ENCODE data around the gene BRPF3.

The BRPF3 gene

GRCh38 chr6:36227379-36228228 lies 31.1 kb downstream of the BRPF3 start:
- no peak for DNase-seq (ENCODE audit: low read depth in 2 of 2, low spot score in 1 of 2)

DNA sequence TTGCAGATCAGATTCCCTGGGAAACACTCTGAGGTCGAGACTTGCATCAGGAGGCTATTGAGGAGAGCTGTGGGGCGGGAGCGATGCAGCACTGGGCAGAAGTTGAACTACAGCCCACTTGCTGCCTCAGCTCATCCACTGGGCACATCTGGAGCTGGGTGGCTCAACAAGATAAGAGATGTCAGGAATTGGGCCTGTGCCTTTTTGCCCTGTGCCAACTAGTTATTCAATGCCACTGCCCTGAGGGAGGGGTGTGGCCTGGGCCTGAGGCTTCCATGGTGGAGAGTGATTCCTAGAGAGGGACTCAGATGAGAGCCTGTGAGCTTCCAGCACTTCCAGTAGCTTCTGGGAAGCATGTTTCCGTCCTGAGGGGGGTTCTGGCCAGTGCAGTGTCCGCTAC lies 32.7 kb downstream of the BRPF3 start:
- no peak for DNase-seq (ENCODE audit: low read depth in 2 of 2, low spot score in 1 of 2)

DNA sequence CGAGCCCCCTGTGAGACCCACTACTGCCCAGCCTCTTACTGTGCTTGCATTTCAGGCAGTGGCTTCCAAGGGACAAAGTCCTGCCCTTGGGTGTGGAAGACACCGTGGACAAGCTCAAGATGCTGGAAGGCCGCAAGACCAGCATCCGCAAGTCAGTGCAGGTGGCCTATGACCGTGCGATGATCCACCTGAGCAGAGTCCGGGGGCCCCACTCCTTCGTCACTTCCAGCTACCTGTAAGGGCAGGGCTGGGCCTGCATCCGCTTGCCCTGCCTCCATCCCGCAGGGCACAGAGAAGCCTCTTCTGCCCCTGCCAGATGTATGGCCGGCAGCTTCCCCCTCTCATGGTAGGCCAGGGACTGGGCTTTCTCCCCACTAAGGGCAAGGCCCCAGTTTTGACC lies 33.8 kb downstream of the BRPF3 start:
- no peak for DNase-seq (ENCODE audit: low read depth in 2 of 2, low spot score in 1 of 2)

GRCh38 chr6:36232172-36232571 lies 35.6 kb downstream of the BRPF3 start:
- no peak for DNase-seq (ENCODE audit: low read depth in 2 of 2, low spot score in 1 of 2)

DNA sequence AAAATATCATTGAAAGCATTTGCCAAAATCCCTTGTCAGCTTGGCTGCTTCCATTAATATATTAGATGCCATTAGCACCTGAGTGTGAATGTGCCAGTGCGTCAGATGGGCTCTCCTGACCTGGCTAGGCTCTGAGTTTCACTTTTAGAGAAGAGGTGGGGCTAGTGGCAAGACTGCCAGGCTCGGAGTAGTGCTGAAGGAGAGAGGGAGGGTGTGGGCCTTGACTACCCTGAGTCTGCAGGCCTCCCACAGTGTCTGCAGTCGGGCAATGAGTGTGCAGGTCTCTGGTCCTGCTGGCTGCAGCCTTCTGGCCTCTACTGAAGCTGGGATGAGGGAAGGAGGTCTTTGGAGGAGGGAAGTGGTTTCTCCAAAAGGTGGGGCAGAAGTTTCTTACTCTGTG lies 38.8 kb downstream of the BRPF3 start:
- no peak for DNase-seq (ENCODE audit: low read depth in 2 of 2, low spot score in 1 of 2)

DNA sequence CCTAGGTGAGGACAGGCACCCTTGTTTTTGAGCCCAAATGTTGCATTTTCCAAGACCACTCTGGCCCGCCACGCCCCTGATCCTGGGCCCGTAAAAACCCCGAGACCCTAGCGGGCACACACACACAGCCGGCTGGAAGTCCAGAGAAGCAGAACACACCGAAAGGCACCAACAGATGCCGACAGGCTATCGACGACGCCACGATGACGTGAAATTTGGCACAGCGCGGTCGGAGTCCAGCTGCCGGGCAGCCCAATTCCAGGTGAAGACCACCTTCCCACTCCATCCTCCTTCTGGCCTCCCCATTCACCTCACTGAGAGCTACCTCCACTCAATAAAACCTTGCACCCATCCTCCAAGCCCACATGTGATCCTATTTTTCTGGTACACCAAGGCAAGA lies 39.3 kb downstream of the BRPF3 start:
- no peak for DNase-seq (ENCODE audit: low read depth in 2 of 2, low spot score in 1 of 2)

- no peak for DNase-seq (ENCODE audit: low read depth in 2 of 2, low spot score in 1 of 2)
These were observed 43.2 kb downstream of the BRPF3 start for GRCh38 chr6:36239774-36240173.

DNA sequence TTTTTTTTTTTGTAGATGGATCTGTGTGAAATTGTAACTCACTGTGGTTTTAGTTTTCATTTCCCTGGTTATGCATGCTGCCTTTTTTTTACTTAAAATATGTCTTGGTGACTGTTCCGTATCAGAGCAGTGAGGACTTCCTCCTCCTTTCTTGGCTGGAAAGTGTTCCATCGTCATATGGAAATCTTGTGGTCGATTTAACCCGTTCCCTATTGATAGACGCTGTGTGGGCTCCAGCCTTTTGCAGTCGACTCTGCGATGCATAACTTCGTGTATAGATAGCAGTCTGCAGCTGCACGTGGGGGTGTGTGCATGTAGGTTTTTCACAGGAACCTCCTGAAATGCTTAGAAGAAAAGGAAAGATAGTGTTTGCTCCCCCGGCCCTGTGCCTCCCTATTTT lies 45.2 kb downstream of the BRPF3 start:
- no peak for DNase-seq (ENCODE audit: low read depth in 2 of 2, low spot score in 1 of 2)

DNA sequence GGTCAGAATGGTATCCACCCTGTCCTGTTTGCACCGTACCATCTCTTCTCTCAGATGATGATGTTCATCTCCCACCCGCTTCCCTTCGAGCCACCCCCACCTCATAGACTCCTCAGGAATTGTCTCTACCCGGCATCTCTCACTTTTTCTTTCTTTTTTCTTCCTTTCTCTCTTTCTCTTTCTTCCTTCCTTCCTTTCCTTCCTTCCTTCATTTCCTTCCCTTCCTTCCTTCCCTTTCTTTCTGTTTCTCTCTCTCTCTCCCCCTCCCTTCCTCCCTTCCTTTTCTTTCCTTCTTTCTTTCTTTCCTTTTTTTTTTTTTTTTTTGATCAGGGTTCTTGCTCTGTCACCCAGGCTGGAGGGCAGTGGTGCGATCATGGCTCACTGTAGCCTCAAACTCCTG lies 45.6 kb downstream of the BRPF3 start:
- no peak for DNase-seq (ENCODE audit: low read depth in 2 of 2, low spot score in 1 of 2)

DNA sequence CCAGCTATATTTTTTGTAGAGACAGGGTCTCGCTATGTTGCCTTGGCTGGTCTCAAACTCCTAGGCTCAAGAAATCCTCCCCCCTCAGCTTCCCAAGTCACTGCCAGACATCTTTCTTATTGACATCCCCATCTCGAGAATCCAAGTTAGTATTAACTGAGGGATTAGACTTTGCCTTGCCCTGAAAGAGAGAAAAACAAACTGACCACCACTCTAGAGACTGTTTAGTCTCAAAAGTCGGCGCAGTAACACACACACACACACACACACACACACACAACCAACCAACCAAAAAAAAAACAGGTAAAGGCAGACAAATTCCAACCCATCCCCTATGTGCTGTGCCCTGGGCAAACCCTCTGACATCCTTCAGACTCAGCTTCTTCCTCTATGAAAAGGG lies 46.1 kb downstream of the BRPF3 start:
- DNase-seq (ENCODE audit: low read depth in 2 of 2, low spot score in 1 of 2) = no peak

- DNase-seq (ENCODE audit: low read depth in 2 of 2, low spot score in 1 of 2) = no peak
These were observed 47.1 kb downstream of the BRPF3 start for GRCh38 chr6:36243562-36244212.

DNA sequence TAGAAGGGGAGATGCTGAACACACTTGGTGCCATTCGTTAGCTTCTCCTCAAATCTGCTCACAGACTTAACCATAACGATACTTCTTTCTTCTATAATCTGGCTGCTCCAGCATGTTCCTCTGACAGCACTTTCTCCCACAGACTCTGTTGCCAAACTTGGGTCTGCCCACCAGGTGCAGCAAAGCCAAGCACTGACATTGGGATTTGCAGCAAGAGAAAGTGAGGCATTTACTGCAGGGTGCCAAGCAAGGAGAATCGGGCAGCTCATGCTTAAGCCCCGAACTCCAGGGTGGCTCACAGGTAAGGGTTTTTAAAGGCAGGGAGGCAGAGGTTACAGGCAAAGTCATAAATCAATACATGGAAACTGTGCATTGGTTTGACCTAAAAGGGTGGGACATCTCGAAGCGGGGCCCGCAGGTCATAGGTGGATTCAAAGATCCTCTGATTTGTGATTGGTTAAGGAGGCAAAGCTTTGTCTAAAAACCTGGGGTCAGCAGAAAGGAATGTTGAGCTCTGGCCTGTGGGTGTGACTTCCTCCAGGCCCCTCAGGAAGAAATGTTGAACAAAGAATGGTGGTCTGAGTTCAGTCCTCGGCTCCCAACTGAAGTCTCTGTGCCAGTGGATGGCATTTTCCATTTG lies 48.2 kb downstream of the BRPF3 start:
- DNase-seq (ENCODE audit: low read depth in 2 of 2, low spot score in 1 of 2) = no peak

- DNase-seq (ENCODE audit: low read depth in 2 of 2, low spot score in 1 of 2) = no peak
These were observed 49.1 kb downstream of the BRPF3 start for GRCh38 chr6:36245572-36246061.

GRCh38 chr6:36246506-36247268 lies 50.1 kb downstream of the BRPF3 start:
- no peak for DNase-seq (ENCODE audit: low read depth in 2 of 2, low spot score in 1 of 2)

- no peak for DNase-seq (ENCODE audit: low read depth in 2 of 2, low spot score in 1 of 2)
These were observed 51.1 kb downstream of the BRPF3 start for GRCh38 chr6:36247693-36248092.

DNA sequence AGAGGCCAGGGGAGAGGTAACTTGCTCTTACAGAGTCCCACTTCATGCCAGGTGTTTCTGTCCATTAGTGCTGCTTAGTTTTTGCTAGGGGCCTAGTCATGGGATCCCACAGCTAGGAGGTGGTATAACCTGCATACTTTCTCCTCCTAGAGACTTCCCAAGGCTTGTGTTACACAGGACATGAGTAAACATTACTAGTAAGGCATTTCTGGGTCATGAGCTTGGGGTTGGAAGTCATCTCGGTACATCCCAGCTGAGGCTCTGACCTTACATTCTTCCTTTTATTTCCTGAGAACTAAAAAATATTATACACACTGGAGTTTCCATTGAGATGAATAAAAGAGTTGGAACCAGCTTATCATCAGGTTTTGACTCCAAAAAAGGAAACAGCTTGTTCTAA lies 52.4 kb downstream of the BRPF3 start:
- DNase-seq (ENCODE audit: low read depth in 2 of 2, low spot score in 1 of 2) = no peak

DNA sequence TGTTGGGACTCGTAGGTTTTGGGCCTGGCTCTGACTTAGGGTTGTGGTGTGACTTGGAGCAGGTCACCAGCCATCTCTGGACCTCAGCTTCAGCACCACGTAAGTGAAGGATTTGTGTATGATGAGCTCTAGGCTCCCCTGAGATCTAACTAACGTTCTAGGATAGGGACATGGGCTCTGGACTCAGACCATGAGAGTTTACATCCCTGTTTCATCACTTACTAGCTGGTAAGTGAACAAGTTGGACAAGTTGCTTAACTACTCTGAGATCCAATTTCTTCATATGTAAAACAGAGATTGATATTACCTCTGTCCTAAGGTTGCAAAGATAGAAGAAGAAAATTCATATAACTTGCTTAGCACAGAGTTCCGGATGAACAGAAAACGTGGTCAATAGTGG lies 53.0 kb downstream of the BRPF3 start:
- DNase-seq (ENCODE audit: low read depth in 2 of 2, low spot score in 1 of 2) = no peak

DNA sequence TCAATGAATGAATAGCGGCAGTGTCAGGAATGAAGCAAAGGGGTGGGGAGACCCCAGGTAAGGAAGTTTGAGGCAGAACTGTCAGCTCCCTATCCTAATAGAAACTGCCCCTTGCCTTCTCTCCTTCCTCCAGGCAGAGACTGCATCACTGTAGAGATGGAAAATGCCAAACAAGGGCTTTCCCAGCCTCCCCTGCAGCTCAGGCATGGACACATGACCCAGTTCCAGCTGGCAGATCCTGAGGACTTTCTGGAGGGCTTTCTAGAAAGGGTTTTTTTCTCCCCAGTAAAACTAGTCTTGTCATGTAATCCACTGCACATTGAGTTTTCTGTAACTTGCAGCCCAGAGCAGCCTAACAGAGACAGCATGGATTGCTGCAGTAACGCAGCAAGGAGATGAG lies 55.5 kb downstream of the BRPF3 start:
- DNase-seq (ENCODE audit: low read depth in 2 of 2, low spot score in 1 of 2) = no peak

DNA sequence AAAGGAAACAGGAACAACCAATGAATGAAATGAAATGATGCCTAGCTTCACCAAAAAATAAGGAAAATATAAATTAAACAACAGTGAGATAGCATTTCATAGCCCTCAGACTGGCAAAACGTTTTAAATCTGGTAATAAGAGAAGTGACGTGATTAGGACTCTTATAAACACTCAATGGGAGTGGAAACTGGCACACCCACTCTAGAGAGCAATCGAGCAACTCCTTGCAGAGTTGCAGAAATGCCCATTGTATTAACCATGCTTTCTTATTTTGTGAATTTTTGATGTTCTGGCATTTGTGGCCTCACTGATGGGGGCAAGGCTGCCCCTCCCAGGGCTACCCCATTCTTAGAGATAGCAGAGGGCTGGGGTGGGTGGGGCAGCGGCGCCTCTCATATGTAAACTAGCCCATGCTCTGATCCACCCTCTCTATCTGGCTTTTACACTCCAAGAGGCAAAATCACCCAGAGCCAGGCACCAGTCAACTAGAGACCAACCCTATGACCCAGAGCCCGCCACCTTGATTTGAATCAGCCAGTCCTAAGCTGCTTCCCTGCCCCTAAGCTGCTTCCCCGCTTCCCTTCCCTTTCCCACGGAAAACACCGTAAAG lies 67.0 kb downstream of the BRPF3 start:
- DNase-seq (ENCODE audit: low read depth in 2 of 2, low spot score in 1 of 2) = no peak

GRCh38 chr6:36265744-36266143 lies 69.2 kb downstream of the BRPF3 start:
- DNase-seq (ENCODE audit: low read depth in 2 of 2, low spot score in 1 of 2) = no peak
